NOMO-1 treated with dmso at 0.1 percent for 144 hours (cell line): Measurements from ENCODE around the gene DHX16.

ENCODE experiments used
- DNase-seq: peaks from one replicate; lab custom pipeline; 2025; ENCODE audit not compliant: unreplicated experiment; lab: John Stamatoyannopoulos, UW

Gene DHX16

GRCh38 chr6:30641048-30641447 is 31.8 kb downstream of the DHX16 start:
- DNase-seq, result no peak

- DNase-seq, result no peak
Observed at GRCh38 chr6:30640481-30640880, 32.3 kb downstream of the DHX16 start.

GRCh38 chr6:30635834-30636233 is 37.0 kb downstream of the DHX16 start:
- no peak for DNase-seq

GRCh38 chr6:30626484-30627366 is 46.1 kb downstream of the DHX16 start, which contains the start of gene ATAT1:
TSS of gene ATAT1 (plus strand) at chr6:30626874.
- DNase-seq, result peak; percentile 71

- no peak for DNase-seq
Observed at GRCh38 chr6:30625511-30625910, 47.3 kb downstream of the DHX16 start.

DNA sequence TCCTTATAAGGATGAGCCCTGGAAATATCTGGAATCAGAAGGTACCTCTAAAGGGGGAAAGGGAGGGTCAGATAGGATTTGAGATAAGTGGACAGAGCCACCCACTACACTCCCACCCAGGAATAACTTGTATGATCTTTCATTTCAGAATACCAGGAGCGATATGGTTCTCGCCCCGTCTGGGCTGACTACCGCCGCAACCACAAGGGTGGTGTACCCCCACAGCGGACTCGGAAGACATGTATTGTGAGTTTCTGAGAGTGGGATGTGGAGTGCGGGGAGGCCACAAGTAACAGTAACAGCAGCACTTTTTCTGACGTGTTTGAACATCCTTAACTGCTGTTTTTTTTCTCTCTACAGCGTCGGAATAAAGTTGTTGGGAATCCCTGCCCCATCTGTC is 53.2 kb downstream of the DHX16 start:
- DNase-seq, result no peak

DNA sequence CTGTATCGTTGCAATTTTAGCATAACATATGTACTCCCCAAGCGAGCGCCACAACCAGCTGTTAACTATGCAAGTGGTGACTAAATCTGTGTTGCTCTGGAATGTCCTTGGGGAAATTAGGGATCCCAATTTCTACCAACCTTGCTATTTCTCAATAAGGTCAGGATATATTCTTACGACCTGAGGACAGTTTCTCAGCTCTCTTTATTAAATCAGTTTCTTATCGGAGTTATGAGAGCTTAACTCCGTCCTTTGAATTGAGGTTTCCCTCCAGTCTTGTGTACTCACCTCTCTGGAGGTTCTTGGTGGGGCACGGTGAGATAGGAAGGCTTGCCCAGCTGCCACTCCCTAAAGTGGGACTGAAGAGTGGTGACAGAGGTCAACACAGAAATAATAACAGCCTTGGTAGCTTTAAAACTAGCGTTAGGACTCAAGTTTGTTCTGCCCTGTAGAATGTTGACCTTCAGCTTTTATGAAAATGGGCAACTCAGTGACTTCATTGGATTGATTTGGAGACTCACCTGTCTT is 54.5 kb downstream of the DHX16 start:
- DNase-seq, result no peak

DNA sequence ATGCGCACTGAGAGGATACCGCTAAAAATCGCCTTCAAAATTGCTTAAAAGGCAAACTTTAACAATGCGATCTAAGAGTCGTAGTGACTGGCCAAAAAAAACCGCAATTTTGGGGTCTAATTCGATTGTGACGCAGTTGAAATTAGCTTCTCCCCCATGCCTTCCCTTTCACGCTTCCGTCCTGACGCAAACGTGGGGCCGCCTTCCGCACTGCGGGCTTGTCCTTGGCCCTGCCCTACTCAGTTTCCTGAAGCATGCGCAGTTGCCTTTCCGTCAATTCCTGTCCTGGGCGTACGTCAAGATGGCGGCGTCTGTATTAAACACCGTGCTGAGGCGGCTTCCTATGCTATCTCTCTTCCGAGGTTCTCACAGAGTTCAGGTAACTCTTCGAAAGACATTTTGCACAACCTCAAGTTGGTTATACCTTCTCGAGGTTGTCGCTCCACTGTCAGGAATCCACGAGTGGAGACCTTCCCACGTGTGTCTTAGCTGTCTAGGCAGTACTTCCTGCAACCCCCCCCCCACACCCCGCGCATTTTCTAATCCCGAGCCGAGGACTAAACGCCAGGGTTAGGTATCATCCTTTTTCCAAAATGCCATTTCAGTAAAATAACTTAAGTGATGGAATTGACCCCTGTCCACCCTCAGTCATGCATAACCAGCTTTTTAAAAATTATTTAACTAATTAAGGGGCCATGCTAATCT is 55.1 kb downstream of the DHX16 start, which contains the start of gene MRPS18B:
Gene MRPS18B (plus strand): TSS at position 276 of the 705 bp plus-strand sequence. CDS start 26 bp downstream, at position 302.
- DNase-seq, result peak; percentile 97

DNA sequence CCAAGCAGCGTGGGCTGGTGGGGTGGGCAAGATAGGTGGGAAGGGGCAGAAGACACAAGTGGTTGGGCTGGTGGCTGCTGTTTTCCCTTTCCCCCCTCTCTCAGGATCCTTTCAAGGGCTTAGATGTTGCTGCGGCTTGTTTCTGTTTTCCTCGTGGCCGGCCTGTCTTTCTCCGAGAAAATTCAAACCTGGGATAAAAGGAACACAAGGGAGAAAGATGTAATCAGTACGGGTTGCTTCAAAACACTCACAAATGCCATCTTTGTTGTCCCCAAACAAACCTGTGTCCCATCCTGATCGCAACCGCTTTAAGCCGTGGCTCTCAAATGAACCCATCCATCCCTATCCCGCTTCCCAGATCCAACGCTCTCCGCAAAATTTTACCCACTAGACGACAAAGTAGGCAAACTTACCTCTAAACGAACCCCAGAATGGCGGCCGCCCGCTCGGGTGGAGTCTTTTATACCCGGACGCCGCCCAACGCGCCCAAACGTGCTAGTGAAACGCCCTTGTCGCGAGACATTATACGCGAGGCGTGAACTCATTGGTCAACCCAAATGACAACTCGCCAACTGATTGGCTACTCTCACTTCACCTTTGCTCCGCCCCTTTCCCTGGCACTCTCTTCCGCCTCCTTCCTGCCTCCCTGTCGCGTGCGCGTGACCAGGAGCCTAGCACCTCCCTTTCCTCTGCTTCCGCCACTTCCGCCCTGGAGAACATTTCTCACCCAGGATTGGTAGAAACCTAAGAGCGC is 55.8 kb downstream of the DHX16 start, which contains the start of gene PPP1R10:
Gene PPP1R10 (minus strand): TSS at position 433 of the 754 bp plus-strand sequence. CDS start 7,299 bp downstream, outside the sequence.
- DNase-seq, result peak; percentile 99

- DNase-seq, result no peak
Observed at GRCh38 chr6:30615958-30616810, 56.6 kb downstream of the DHX16 start.

- peak; percentile 49 for DNase-seq
Observed at GRCh38 chr6:30615219-30615957, 57.4 kb downstream of the DHX16 start.

DNA sequence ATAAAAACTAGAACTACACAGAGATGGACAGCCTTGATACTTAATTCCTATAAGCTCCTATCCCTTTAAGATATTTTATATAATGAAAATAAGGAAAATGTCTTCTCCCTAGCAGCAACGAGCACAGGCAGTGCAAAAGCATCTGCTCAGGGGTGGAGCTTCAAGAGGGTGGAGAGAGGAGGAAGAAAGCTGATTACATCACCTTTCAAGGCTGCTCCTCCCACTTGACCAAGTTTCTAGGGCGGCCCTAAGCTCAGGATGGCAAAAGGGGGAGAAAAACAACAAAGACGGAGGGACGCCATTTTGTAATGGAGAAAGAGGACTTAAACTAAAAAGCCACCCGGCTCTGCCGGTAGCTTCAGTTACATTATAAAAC is 58.0 kb downstream of the DHX16 start:
- DNase-seq, result peak; percentile 95

- DNase-seq, result no peak
Observed at GRCh38 chr6:30614044-30614842, 58.6 kb downstream of the DHX16 start.

DNA sequence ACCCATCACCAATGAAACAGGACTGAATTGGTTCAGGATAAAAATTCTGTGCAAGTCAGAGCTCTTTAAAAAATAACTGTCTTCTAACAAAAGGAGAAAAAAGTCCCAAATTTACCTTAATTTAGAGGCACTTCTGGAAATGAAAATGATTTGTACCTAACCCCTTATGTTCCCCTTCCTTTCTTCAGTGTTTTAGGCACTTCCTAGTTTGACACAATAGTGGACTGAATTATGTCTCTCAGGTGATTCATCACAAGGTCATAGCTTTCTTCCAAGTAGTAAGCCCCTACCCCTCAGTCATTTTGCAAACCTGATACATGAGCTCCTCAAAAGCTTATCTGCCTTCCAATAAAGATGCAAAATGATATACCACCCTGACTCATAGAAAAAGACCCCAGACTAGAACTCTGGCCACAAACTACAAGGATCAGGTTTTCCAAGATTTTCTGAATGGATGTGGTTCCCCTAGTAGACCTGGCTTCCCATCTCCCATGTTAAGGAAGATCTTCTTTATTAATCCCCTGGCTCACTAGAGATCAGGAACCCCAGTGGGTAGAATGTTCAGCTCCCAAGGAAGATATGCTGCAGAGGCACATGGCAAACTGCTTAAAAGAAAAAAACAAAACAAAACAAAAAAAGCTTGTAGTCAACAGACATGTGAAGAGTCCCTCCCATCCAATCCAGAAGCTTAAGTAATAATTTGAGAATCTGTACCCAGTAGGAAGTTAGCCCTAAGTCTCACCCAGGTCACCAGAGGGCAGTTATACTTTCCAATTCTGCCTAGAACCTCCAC is 59.4 kb downstream of the DHX16 start:
- no peak for DNase-seq

GRCh38 chr6:30612687-30613248 is 60.0 kb downstream of the DHX16 start:
- no peak for DNase-seq

GRCh38 chr6:30612213-30612612 is 60.6 kb downstream of the DHX16 start:
- no peak for DNase-seq

DNA sequence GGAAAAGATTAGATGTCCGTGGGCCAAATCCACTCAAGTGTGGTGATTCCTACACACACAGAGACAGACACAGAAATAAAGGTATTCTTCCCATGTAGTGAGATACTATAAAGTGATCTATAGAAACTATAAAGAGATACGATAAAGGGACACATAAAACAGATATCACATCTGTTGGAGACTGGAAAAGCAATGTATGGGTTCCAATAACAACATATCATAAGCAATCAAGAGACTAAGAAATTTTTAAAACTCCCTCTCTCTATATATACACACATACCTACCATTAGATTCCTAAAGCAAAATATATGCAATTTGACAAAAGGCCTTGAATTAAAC is 61.0 kb downstream of the DHX16 start:
- DNase-seq, result no peak
